GM19468 (cell line): Measurements from ENCODE around the gene RPRML.
"Not testable (repeated sequence)": the region's sequence is repeated elsewhere in the genome, so short reads cannot be mapped to it uniquely, and the experiment has no call there.

ENCODE experiments used
- ATAC-seq: cut with Tn5 transposase; IDR thresholded peaks from one replicate; pipeline ENCODE4 v1.9.1; 2021; ENCODE audit warnings: mild to moderate bottlenecking, moderate library complexity, moderate number of reproducible peaks; ENCODE audit not compliant: unreplicated experiment; ENCODE audit errors: extremely low read depth

The RPRML gene

DNA sequence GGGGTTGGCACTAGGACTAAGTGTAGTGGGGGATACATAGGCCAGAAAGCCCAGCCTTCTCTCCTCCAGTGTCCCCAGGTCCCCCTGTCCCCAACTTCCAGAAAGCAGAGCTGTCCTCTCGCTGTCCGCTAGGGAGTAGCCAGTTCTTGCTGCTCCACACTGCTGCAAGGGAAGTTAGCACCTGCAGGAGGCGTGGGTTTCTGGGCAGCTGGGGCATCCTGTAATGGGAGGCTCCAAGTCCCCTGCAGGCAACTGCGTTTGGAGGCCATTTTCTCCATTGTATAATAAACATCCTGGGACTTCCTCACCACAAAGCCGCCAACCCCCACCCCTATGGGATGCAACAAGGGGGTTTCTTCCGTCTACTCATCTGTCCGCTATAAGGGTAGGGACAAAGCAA lies 1.7 kb downstream of the RPRML start:
- no peak for ATAC-seq

DNA sequence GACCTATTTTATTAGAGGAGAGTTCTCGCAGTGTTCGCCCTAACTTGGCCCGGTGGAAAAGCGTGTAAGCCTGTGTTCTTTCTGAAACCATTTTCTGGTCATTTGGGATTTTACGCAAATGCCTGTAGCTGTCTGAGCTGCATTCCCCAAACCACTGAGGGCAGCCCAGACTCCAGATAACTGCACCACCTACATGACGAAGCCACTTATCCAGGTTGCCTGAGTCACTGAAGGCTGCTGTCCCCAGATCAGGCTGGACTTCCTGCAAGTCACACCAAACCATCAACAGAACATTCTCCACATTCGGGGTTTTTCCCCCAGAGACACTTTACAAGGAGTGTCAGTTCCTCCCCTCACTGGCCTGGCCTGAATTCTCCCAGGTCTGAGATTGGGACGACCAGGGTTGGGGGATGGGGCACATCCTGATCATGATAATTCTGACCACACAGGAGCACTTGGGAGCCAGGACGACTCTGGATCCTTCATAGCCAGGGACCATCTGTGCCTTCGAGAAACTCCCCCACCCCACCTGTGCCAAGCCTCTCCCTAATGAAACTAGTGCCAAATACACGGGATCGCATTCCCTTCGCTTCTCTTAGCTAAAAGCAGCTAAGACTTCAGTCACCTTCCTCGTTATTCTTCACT lies 2.3 kb downstream of the RPRML start:
- no peak for ATAC-seq

DNA sequence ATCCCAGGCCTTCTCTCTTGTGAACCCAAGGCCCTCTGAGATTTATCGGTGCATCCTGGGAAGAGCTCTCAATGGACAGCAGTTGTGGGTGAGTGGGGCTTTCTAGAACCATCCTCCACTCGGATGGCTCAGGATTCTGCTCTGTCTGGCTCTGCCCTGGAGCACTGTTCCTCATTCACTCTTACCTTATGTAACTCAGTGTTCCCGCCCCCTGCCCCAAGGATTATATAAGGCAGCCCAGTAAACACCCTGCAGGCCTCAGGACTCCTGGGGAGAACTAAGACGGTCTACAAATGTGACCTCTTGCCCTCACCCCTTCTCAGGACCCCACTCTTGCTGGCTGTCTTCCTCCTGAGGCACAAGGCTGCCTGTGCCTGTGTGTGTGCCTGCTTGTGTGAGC lies 3.8 kb downstream of the RPRML start:
- no peak for ATAC-seq

DNA sequence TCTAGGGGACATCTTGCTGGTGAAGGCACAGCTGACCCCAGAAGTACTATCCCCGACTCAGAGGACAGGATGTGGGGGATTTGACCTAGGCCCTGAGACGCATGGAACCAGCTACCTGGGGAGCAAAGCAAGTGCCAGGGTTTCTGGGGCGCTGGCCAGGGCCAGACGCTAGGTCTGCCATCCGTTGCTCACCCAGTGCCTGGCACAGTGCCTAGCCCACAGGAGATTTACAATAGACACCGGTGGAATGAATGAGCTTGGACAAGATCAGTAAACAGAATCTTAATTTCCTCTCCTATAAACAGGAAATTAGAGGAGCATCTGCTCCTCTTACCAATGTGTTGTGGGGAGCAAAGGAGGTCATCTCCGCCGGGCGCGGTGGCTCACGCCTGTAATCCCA lies 5.0 kb downstream of the RPRML start:
- no peak for ATAC-seq

DNA sequence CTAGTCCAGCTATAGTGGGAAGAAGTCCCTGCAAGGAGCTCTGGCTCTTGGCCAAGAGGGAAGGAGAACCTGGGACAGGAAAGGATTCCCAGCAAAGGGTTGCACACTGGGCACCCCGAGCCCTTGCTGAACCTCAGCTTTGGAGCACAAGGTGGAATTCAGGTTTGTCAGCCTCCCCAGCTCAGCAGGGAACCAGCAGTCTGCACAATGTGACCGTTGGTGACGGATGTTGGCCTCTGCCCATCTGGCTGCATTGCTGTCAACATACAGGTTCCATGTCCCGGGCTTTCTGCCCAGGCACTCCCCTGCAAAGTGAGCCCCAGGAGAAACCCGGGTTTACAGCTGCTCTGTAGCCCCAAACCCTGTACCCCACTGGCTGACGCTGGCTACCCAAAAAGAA lies 6.7 kb downstream of the RPRML start:
- ATAC-seq = no peak

DNA sequence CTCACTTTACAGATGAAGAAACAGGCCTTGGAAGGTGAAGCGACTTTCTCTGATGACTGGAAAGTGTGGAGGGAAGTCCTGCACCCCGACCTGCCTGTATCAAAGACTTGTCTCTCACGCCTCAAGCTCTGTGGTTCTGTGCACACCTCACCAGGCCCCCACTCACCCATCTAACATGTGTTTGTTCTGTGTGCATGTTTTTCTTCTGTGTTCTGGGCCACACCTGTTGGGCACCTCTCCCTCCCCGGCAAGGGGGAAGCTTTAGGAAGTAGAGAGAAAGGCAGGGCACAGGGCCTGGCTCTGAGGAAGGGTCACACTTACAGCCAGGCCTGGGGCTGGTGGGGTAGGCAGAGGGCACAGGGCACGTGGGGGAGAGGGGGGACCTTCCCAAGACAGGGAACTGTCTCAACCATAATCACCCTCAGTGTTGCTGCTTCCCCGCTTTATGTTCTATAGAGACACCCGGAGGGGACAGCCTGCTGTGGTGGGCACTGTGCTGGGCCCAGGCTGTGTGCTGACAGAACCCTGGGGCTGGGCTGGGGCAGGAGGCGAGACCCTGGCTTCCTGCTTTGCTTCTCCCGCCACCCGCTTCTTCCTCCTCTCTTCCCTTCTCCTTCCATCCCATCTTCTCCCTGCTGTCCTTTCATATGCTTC lies 7.3 kb downstream of the RPRML start:
- no peak for ATAC-seq

DNA sequence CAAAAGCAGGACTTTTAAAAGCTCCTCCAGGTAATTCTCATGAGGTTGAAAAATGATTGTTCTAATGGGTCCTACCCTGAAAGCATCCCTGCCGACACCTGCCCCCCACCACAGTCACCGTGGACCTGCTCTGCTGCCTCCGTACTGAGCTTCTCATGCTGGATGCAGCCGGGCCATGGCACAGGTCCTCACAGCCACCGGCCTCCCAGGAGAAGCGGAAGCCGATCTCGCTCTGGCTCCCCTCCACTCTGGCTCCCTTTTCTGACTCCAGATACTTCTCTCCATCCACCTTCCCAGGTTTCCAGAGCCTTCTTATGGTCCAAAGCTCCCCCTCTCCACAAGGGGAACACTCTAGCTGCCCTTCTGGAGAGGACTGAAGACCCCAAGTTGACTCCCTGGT lies 10.2 kb downstream of the RPRML start:
- ATAC-seq = no peak

DNA sequence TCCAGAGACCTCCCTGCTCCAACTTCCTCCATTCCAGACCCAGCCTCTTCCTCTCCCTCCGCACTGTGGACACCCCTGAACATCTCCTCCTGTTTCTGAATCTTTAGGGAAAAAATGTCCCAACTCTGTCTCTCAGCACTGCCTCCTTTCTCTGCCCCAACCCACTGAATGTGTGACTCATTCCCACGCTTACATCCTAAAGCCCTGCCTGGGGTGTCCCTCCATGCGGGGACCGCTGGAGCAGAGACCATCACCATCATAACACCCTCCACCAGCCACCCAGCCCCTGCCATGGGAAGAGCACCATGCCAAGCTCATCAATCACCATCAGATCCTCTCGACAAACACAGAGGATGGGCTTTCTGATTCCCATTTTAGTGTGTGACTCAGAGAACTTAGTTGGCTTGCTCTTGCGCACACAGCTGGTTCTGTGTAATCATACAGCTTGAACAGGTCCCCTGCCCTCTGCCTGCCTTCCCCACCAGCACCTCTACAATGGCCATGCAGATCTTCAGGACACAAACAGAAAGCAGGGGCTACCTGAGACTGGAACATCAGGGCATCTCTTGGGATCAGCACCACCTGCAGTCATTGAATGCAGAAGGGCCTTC lies 10.7 kb downstream of the RPRML start:
- ATAC-seq = no peak

DNA sequence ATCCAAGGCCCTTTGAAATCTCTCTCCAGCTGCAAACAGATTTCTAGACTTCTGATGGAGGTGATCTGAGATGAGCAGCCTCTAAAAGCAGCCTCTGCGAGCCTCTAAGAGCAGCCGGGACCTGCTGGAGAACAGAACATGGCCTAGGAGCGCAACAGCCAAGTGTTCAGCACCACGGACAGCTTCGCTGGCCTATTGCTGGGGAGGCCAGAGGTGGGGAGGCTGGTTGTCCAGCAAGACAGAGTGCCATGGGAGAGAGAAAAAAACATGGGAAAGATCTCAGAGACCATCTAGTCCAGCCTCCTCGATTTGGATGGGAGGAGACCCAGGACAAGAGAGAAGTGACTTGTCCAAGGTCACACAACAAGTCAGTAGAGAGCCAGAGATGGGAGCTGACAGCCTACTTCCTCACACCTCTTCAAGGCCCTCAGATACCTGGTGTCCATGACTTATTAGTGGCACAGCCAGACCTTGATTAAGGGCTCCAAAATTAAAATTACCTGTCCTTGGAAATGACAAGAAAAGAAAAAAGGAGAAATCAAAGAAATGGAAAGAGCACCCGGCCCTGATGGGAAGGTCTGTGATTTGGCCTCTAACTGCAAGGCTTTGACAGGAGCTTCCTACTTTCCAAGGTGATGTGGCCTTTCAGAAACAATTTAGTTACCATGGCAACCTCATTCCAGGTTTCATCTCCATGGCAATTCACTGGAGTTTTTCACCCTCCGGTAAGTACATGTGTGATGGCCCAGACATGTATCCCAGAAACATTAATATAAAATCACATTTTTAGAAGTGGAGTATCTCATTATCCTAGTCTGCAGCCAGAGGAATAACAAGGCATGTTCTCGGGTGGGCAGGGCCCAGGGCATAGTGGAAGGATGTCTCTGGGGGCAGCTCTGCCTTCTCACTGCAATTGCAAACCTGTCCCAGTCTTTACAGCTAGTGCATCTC lies 14.5 kb downstream of the RPRML start:
- ATAC-seq = no peak

DNA sequence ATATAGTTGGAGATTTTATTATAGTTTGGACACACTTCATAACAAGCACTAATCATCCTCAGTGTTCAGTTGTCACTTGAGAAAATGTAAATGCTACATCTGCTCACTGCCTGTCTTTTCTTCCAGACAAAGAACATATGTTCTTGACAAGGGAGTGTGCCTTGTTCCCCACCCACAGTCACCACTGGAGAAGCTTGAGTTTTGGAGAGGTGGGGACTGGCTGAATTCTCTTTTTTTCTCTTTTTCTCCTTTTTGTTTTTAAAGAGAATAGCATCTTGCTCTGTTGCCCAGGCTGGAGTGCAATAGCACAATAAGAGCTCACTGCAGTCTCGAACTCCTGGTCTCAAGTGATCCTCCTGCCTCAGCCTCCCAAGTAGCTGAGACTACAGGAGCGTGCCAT lies 15.5 kb downstream of the RPRML start:
- ATAC-seq = no peak

DNA sequence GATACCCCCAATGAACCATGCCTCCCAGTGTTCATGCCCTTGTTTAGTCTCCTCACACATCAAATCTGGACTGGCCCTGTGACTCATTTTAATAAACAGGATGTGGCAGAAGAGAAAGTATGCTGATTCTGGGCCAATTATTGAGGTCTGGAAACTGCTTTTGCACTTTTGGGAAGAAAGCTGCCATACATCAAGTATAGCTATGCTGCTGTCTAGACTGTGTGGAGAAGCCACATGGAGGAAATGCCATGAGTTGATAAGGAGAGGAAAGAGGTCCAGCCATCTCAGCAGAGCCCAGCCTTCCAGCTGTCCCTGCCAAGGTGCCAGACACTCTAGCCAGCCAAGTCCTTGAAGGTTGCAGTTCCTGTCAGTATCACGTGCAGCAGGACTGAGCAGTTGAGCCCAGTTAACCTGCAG lies 16.7 kb downstream of the RPRML start:
- ATAC-seq = no peak

DNA sequence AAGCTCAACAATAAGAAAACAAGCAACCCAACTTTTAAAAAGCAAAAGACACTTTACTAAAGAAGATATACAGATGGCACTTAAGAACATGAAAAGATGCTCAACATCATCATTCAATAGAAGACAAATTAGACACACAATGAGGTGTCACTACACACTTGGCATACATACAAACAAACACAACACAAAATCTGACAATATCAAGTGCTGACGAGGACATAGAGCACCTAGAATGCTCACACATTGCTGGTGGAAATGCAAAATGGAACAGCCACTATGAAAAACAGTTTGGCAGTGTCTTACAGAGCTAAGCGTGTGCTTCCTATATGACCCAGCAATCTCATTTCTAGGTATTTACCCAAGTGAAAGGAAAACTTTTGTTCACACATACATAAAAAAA lies 18.9 kb downstream of the RPRML start:
- ATAC-seq = no peak

DNA sequence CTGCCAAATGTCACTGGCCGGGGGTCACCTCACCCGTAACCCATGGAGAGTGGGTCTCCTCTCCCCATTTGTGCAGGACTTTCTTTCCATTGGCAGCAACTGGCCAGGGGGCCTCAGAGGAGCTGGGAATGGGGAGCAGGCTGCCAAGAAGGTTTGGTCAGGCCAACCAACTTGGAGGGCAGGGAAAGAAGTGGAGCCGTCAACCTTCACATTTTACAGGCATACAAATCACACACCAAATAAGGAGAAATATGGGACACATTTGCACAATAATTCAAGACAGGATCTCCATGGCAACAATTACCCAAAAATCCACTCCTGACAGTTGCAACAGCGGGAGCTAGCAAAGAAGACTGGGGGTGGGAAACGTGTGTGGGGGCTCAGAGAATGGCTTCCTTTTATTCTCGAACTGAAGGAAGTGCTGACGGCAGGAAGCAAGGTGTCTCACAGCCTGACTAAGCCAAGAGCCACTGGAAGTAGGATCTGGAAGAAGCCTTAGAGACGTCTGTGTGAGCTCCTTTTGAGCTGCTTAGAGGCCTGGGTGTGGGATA lies 20.9 kb downstream of the RPRML start:
- no peak for ATAC-seq

DNA sequence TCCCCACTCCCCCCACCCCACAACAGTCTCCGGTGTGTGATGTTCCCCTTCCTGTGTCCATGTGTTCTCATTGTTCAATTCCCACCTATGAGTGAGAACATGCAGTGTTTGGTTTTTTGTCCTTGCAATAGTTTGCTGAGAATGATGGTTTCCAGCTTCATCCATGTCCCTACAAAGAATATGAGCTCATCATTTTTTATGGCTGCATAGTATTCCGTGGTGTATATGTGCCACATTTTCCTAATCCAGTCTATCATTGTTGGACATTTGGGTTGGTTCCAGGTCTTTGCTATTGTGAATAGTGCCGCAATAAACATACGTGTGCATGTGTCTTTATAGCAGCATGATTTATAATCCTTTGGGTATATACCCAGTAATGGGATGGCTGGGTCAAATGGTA lies 25.9 kb downstream of the RPRML start:
- not testable (repeated sequence) for ATAC-seq

DNA sequence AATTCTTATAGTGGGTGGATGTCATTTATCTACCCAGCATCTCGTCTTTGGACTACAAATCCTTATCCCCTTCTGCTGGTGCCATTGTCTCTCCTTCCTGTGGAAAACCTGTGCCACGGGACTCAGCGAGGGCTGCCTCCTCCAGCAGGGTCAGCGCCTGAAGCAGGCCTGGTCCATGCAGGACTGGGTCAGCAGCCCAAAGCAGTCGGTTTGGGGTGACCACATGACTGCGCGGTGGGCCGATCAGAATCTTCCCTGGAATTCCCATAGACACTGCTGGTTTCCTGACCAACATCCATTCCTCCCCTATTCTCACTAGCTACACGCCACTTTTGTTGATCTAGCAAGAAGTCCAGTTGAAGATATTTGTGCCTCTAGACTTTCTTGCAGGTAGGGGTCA lies 26.9 kb downstream of the RPRML start:
- ATAC-seq = no peak

DNA sequence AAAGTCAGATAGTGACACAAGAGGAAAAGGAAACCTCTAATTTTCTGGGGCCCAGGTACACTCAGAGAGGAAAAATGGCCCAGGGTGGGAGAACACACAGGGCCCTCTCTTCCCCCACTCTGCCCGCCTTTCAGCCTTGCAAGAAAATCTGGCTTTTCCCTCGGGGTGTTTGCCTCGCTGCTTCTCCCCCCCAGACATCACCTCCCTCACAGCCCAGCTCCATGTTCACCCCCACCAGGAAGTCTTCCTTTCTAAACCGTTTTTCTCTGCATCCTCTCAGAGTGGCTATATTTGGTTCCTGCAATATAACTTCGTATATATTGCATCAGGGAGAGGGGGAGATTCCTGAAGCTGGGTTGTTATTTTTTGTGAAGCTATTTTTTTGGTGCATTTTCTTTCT lies 27.3 kb downstream of the RPRML start:
- no peak for ATAC-seq

DNA sequence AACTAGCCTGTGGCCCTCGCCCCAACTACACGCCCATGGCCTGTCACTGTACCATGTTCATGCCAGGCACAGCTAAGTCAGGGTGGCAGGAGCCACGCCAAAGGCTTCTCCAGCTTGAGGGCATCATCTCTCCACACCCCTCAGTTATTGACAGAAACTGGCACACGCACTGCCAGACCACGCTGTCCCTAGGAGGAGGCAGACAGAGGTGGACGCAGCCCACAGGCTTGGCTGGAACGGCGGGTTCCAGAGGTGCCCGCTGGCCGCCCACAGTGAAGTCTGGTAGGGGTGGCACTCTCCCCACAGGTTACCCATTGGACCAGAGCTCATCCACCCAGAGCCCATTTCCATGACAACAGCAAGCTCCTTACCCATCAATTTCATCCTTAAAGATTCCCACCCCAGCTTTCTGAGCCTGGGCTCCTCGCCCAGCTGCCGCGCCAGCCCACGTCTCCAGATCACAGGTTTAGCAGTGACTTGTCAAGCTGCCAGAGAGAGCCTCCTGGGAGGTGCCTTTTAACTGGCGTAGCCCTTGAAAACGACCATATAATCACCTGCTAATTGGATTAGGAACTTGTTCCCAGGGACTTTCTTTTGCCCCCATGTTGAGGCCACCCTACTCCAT lies 27.9 kb downstream of the RPRML start:
- ATAC-seq = no peak

DNA sequence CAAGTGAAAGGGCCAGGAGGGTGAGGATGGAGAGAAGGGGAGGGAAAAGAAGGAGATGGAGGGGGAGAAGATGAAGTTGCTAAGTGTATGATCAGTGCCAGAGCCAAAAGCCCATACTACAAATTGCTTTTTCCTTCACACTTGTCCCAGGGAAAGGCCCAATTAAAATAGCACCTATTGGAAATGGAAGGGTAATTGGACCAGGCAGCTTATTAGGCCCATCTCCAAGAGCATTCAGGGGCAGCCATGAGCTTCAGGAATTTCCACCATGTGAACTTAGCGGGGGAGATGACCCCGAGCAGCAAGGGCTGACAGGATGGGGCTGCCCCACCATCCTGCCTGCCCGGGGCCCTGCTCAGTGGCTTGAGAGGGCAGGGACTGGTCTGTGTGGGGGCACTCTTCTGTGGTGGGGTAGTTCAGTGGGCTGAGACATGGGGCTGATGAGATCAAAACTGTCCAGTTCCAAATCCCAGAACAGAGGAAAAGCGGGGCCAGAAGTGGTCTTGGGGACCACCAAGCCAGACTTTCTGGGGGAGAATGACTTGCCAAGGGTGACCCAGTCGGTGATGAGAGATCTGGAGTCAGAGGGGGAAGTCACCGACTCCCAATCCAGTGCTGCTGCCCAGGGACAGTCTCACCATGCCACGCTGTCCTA lies 28.6 kb downstream of the RPRML start:
- no peak for ATAC-seq

DNA sequence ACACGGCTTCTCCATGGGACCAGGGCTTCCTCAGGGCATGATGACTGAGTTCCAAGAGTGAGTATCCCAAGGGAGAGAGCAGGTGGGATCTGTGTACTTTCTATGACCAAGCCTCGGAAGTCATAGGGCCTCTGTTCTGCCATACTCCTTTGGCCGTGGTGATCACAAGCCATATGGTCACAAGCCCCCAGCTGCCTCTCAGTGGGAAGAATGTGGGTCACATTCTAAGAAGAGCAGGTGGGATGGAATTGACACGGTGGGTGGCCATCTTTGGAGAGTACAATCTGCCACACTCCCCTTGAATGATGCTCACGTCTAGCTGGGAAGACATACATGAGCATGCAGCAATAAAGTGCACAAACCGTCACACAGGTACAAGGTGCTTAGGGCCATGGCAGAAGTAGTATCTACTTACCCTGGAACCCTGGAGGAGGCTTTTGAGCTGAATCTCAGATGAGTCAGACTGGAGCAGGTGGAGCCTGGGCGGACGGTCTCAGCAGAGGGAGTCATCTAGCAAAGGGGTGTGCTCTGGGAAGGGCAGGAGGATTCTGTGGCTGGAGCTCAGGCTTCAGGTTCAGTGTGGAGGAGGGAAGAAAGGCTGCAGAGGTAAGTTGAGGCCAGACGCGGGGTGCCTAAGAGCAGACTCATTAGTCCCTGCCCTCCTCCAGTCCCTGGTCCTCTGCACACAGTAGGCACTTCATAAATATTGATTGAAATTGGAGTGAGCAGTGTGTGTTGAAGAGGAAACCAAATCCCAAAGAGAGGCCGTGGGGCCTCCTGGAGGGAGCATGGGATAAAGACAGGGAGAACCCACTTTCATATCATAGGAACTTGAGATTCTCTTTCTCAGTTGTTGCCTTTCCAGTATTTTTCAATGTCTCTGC lies 29.5 kb downstream of the RPRML start:
- no peak for ATAC-seq
